HG03025 (cell line): Measurements from ENCODE around the gene PCDHGB2.

Source experiments
- ATAC-seq: cut with Tn5 transposase; IDR thresholded peaks from one replicate; pipeline ENCODE4 v1.9.1; 2021; ENCODE audit warnings: mild to moderate bottlenecking, moderate library complexity; ENCODE audit not compliant: unreplicated experiment, low FRiP score

The PCDHGB2 gene

GRCh38 chr5:141411575-141411974, 51.8 kb downstream of the PCDHGB2 start:
- no peak for ATAC-seq
